MV-4-11 (cell line): ENCODE measurements around the gene BMPR1A.
"Not testable (repeated sequence)": the region's sequence is repeated elsewhere in the genome, so short reads cannot be mapped to it uniquely, and the experiment has no call there.

ENCODE experiments used
- DNase-seq: peaks from one replicate; lab custom pipeline; 2025; lab: John Stamatoyannopoulos, UW

Gene BMPR1A

DNA sequence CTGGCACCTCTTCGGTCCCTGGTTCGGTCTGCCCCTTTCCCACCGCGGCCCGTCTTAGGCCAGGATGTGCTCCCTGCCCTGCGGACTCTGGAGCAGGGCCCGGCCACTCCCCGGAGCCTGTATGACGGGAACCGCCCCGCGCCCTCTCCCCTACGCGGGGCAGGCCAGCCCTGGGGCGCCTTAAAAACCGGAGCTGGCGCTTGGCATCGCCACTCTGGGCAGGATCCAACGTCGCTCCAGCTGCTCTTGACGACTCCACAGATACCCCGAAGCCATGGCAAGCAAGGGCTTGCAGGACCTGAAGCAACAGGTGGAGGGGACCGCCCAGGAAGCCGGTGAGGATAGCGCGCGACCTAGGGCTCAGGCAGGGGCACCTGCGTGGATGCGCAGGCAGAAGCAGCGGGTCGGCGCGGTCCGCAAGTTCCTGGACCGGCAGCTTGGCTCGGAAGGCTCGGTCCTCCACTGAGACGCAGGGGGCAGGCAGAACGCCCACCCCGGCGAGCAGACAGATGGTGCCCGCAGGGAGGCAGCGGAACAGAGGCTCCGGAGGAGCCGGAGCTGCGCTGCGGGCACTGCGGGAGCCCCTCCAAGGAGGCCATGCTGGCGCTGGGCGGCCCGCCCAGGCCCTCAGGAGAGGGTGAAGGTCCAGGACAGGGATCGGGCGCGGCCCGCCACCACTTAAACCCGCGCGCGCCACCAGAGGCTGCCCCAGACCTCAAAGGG is 212.0 kb downstream of the BMPR1A start, which contains the start of gene ADIRF:
TSS of gene ADIRF (plus strand) at position 212 of the 723 bp plus-strand sequence. CDS start at position 275, 63 bp downstream.
- no peak for DNase-seq

DNA sequence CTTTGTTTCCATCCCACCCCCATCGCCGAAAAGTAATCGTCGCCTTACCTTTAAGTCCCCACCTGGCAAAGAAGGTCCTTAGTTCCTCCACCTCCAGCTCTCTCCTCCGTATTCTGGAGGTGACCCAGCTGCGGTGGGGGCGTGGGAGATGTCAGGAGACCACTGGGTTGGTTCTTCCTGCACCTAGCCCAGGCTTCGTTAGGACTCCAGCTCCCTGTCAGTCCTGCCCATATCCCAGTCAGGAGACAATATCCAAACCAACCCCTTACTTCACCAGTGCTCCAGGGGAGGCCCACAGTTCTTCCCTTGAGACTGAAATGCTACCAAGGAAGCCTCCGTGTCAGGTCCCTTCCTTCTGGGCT is 212.6 kb downstream of the BMPR1A start:
- DNase-seq, result no peak

DNA sequence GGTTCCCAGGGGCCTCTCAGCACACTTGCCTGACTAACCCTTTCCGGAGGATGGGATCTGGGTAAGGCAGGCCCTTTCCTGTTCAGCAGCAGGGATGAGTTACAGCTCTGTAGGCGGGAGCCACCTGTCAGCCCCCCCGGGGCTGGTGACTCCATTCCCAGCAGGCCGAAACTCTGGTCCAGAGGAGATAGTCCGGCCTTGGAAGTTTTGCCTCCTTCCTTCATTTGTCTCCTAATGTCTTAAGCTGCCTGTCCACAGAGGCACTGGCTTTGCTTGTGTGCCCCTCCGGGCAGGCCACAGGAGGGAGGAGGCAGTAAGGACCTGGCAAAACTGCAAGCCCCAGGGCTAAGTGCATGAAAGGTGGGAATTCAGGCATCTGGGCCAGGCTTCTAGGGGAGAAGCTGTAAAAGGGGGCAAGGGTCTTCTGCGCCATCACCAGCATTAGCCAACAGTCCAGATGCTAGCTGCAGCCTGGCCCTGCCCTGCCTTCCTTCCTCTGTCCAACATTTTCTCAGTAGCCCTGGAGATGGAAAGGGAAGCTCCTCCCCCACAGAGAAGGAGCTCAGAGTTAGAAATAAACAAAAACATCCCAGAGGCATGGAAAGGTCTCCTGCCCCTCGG is 213.1 kb downstream of the BMPR1A start:
- DNase-seq, result no peak

DNA sequence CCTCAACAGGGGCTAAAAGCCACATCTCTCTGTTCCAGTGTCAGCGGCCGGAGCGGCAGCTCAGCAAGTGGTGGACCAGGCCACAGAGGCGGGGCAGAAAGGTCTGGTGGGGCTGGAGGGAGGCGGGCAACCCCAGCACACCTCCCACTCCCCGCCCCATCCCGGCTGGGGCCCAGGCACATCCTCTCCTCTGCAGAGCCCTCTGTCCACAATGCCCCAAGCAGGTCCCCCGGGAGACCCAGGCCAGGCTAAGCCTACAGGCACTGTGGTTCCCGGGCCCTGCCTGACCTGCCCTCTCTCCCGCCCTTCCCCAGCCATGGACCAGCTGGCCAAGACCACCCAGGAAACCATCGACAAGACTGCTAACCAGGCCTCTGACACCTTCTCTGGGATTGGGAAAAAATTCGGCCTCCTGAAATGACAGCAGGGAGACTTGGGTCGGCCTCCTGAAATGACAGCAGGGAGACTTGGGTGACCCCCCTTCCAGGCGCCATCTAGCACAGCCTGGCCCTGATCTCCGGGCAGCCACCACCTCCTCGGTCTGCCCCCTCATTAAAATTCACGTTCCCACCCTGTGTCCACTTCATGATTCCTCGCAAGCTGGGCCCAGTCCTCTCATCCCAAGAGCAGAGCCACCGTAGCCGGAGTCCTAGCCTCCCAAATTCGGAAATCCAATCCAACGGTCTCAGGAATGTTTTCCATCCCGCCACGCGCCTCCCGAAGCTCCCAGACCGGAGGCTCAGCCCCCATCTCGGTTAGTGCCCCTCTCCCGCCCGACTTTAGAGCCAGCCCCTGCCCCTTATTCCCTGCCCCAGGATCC is 214.0 kb downstream of the BMPR1A start:
- peak; percentile 27 for DNase-seq

DNA sequence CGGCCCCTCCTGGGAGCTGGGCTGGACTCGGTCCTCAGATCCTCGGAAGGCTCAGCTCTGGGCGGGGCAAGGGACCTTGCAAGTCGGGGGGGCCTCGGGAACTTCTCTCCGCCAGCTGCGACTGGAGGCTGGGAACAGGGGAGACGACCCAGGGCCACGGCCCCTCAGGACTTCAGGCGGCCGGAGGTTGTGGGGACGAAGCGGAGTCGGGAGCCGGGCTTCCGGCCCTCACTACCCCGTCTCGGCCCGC is 214.5 kb downstream of the BMPR1A start:
- DNase-seq, result no peak

DNA sequence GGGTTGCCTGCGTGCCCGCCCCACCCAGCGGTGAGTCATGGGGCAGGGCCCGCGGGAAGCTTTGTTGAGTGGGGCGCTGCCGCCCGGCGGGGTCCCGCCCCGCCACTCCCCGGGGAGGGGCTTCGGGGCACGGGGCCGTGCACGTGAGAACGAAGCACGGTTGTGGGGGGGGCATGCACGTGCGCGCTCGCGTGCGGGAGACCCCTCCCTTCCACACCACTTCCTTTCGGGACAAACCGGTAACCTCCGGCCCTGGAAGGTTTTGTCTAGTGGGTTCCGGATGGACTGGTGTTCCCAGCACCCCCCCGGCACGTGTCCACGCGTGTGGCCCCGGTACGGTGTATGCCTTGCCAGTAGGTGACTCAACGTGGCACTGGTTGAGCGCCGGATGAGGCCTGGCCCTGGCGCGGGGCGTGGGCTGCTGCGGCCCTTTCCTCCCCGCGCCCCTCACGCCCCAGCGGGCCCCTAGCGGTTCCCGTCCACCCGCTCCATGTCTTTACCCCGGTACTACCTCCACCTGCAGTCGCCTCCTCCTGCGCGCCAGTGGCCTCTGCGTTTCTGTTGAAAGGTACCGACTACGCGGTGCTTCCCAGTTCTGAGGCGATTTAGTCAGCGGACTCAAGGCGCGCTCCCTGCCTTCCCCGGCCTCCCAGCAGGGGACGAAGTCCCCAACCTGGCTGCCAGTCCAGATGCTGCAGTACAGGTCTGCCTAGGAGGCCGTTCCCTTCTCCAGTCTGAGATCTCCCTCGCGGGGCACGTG is 215.0 kb downstream of the BMPR1A start:
- peak; percentile 85 for DNase-seq

DNA sequence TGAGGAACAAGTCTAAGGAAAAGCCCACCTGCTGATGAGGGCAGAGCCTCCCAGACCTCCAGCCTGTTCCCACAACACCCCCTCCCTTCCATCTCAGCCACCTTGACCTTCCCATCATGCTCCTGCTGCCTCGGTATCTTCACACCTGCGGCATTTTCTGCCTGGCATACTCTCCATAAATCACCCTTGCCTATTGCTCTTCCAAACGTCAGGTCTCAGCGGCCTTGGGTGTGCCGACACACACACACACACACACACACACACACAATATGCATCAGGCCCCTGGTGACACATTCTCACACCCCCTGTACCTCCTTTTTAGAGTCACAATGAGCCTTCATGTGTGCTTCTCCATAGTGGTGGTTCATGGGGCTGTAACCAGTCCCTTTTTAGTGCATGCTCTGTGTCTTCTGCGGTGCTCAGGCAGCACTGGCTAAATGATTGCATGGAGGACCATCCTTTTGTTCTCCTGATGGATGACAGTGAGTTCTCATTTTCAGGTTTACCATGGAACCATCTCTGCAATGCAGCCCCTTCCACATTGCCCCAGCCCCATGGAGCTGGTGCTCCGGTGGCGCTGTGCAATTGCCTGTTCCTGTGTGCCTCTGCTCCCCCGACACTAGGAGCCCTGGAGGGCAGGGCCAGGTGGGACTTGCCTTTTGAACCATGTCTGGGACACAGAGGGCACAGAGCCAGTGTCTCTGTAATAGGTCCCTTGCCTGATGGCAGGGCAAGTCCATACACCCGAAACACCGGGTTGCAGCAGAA is 216.4 kb downstream of the BMPR1A start:
- DNase-seq, result no peak

DNA sequence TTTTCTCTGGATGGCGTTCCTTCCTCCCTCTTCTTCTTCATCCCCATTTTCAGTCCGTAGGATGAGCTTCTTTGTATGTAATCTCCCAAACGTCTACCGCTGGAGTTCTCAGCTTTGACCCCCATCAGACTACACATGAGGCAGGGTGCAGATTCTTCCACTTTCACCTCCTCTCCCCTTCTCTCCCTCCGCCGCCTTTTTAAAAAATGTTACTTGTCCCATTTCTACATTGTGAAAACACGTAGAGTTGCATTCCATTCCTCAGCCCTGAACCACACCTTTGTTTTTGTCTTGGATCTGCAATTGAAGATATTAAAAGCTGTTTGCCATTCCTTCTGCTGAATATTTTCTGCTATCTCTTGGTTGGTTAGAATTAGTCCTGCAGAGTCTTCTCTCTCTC is 218.1 kb downstream of the BMPR1A start:
- no peak for DNase-seq

DNA sequence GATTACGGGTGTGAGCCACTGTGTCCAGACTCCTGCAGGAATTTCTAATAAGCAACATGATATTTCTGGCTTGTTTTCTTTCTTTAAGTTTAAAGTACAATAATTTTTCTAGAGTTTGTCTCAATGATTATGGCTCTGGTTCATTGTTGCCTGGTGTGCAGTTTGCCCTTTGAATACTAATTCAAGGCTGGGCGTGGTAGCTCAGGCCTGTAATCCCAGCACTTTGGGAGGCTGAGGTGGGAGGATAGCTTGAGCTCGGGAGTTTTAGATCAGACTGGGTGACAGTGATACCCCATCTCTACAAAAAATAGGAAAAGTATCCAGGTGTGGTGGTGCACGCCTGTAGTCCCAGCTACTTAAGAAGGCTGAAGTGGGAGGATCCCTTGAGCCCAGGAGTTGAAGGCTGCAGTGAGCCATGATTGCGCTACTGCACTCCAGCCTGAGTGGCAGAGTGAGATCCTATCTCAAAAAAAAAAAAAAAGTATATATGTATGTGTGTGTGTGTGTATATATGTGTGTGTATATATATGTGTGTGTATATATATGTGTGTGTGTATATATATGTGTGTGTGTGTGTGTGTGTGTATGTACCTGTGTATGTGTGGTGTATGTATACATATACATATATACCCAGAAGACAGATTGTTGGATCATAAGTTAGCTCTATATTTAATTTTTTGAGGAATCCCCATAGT is 220.1 kb downstream of the BMPR1A start:
- no peak for DNase-seq

DNA sequence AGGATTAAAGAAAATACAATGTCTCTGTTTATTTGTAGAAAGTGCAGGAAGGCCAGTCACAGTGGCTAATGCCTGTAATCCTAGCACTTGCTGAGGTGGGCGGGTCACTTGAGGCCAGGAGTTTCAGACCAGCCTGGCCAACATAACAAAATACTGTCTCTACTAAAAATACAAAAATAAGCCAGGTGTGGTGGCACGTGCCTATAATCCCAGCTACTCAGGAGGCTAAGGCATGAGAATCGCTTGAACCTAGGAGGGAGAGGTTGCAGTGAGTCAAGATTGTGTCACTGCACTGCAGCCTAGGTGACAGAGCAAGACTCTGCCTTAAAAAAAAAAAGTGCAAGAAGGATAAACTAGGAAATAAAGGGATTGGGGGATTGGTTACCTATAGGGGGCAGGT is 222.0 kb downstream of the BMPR1A start:
- DNase-seq, result not testable (repeated sequence)

DNA sequence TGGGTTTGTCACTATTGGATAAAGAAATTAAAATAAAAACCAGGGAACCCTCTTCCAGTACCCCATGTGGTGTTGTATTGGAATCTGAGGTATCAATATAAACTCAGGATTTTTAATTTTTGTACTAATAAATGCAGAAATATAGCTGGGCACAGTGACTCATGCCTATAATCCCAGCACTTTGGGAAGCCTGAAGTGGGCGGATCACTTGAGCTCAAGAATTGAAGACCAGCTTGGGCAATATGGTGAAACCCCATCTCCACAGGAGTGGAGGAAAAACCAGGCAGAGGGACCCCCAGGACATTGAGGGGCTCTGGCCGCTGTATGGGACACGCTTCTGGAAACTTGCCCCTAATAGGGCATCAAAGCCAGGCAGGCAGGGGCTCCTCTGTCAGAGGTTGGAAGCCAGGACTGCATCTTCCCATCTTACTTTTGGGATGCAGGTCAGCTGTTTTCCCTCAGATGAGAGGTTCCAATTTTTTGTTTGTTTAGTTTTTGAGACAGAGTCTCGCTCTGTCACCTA is 222.9 kb downstream of the BMPR1A start:
- DNase-seq, result no peak

DNA sequence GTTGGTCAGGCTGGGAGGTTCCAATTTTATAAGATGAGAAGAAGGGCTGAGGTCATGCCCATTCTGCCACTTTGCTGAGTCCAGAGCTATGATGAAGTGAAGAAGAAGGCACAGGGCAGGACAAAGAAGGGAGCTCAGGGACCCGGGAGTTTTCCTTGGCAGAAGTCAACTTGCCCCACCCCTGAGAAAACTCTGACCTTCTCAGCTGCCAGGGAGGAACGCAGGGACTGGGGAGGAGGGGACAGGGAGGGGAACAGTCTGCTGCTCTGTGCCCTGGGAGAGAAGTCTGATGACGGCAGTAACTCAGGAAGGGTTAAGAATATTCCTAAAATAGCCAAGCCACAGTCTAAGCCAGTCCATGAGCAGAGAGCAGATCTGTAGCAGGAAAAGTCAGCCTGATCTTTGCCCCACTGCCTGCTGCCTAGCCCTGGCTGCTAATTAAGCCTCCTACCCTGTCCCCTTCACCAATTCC is 223.6 kb downstream of the BMPR1A start:
- DNase-seq, result no peak

DNA sequence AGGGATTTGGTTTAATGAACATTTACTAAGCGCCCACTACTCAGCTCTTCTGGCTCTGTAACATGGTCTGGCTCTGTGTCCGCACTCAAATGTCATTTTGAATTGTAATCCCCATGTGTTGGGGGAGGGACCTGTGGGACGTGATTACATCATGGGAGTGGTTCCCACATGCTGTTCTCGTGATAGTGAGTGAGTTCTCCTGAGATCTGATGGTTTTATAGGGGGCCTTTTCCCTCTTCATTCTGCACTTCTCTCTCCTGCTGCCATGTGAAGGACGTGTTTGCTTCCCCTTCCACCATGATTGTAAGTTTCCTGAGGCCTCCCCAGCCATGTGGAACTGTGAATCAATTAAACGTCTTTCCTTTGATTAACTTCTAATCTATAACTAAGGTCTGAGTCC is 224.6 kb downstream of the BMPR1A start:
- not testable (repeated sequence) for DNase-seq

DNA sequence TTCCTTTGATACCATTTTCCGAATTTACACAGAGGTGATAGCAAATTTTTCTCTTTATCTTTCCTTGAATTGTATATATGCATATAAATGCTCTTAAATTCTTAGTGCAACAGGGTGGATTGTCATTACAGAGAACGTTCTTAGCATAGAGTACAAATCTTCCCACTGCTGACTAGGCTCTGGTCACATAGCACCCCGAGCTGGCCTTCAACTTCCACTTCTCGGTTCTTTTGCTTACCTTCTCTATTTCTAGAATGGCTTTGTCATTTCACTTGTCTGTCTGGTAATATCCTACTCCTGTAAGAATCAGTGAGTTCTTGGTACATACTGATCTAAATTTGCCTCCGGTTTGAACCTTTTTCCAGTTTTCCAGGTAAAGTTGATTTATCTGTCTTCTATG is 225.3 kb downstream of the BMPR1A start:
- DNase-seq, result no peak
